ENCODE measurements around the gene PIM3. TPM values are rescaled to one million over a fixed set of nuclear protein-coding genes. Genes with fewer than 3 reads are reported as not detected.

Gene PIM3
- total and polyA plus RNA-seq, 2 of the 8 experiments (the other 6 are each of a cell fraction or from before 2014, with no cell fraction given): 22.6 to 30.0 TPM

DNA sequence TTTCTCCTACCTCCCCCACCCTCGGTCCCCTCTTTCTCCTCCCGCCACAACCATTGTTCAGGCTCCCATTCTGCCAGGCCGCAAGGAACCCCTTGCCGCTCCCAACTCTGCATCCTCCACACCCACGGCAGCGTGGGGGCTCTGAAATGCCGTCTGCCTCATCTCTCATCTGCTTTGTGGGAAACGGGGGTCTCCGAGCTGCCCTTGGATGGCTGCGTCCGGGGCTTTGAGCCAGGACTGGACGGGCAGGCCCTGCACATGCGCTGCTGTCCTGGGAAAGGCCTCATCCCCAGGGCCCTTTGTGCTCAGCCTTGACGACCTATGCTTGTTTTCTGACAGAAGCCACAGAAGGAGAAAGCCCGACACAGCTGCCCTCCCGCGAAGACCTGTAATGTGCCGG, 33.7 kb upstream of the PIM3 start:
- no peaks in the 10 kb centered on the region; a peak in 2 of 8 replicates for H3K36me3 ChIP-seq (ENCODE audit: control insufficient read depth in 2 of 4, insufficient read depth in 4 of 4, low read length in 3 of 4)
- H3K9me3 ChIP-seq (ENCODE audit: insufficient read depth in 2 of 2, low read depth in 1 of 2, low read length in 1 of 2): no peaks in the 10 kb centered on the region
- ChIA-PET CTCF (ENCODE audit: partially characterized antibody) (interaction anchor here (1.0 to 1.6 kb wide), 2 partner anchors 103 to 110 kb away, joined by 3 to 4 read pairs; no protein-coding TSS in a partner anchor), POLR2A (ENCODE audit: partially characterized antibody) (no interaction called here)
- H4K5ac ChIP-seq (ENCODE audit: insufficient read length, low read depth, low read length): no peak overlapping the region
- H2BK5ac ChIP-seq (ENCODE audit: low read depth, low read length): no peak overlapping the region
- no peak overlapping the region for H2BK20ac ChIP-seq (ENCODE audit: low read length)
- DNase-seq (ENCODE audit: low read depth in 1 of 2, low spot score in 2 of 2) (no peak), FAIRE-seq (no peak)
- H2AK5ac ChIP-seq (ENCODE audit: low read depth, low read length): no peak overlapping the region
- peaks cover 0 to 3% (median 0%) of the 10 kb centered on the region in 4 experiments; a peak in 2 of 7 replicates for H3K4me1 ChIP-seq (replicated peaks in 1 of 4; ENCODE audit: control insufficient read depth in 3 of 4, insufficient read depth in 4 of 4, low read length in 3 of 4)
- no peak overlapping the region for H2BK12ac ChIP-seq (ENCODE audit: low read depth, low read length)
- no peak overlapping the region for H3K27ac ChIP-seq (ENCODE audit: low read depth, low read length)
- no peak overlapping the region for H4K91ac ChIP-seq (replicated peaks; ENCODE audit: insufficient read length, low read length)
- no peak overlapping the region; the same call in 1 of the 2 replicates for H4K8ac ChIP-seq (ENCODE audit: extremely low read depth, insufficient read depth, low read length)
- 79% methylated on average over 16 of the region's 18 CpGs; no CpG with 5 or more reads in 1 of the 2 experiments for WGBS, 2 experiments (ENCODE audit: extremely low coverage in 1 of 2, insufficient coverage in 1 of 2, insufficient read length in 1 of 2, insufficient replicate concordance in 2 of 2, low coverage in 1 of 2, low lambda C conversion rate in 2 of 2, missing lambda C conversion rate in 1 of 2)
- TF ChIP-seq SP1 (IDR thresholded peaks at IDR 0.05; ENCODE audit: low read depth, low read length) (no peak), RFX5 (IDR thresholded peaks at IDR 0.05; ENCODE audit: borderline replicate concordance, low read depth, low read length) (no peak), ZNF274 (IDR thresholded peaks at IDR 0.05; ENCODE audit: borderline replicate concordance, extremely low read depth, low read length) (no peak), JUND (IDR thresholded peaks at IDR 0.05; ENCODE audit: low read length) (no peak), TCF12 (IDR thresholded peaks at IDR 0.05; ENCODE audit: low read depth, low read length) (no peak), SIN3A (conservative IDR thresholded peaks at IDR 0.05 in 1 of 2, IDR thresholded peaks at IDR 0.05 in 1 of 2; ENCODE audit: low read depth in 1 of 2, low read length in 2 of 2) (no peak), POU5F1 (IDR thresholded peaks at IDR 0.05; ENCODE audit: low read depth, low read length) (no peak), POLR2AphosphoS5 (IDR thresholded peaks at IDR 0.05; ENCODE audit: low read depth, low read length) (no peak), HDAC6 (IDR thresholded peaks at IDR 0.05; ENCODE audit: low read depth, low read length) (no peak)
- TF ChIP-seq, protein P1, sequence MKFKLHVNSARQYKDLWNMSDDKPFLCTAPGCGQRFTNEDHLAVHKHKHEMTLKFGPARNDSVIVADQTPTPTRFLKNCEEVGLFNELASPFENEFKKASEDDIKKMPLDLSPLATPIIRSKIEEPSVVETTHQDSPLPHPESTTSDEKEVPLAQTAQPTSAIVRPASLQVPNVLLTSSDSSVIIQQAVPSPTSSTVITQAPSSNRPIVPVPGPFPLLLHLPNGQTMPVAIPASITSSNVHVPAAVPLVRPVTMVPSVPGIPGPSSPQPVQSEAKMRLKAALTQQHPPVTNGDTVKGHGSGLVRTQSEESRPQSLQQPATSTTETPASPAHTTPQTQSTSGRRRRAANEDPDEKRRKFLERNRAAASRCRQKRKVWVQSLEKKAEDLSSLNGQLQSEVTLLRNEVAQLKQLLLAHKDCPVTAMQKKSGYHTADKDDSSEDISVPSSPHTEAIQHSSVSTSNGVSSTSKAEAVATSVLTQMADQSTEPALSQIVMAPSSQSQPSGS (IDR thresholded peaks at IDR 0.05; ENCODE audit: low read length): no peak
- TF ChIP-seq, protein P2, sequence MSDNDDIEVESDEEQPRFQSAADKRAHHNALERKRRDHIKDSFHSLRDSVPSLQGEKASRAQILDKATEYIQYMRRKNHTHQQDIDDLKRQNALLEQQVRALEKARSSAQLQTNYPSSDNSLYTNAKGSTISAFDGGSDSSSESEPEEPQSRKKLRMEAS (IDR thresholded peaks at IDR 0.05): no peak
- H3K4ac ChIP-seq (replicated peaks; ENCODE audit: insufficient read length, low read depth, low read length): no peak overlapping the region
- no peak overlapping the region for H3K4me3 ChIP-seq (ENCODE audit: extremely low read depth in 1 of 4, insufficient read depth in 2 of 4, low read depth in 3 of 4, low read length in 4 of 4)
- H4K20me1 ChIP-seq (replicated peaks in 1 of 2; ENCODE audit: control insufficient read depth in 1 of 2, insufficient read depth in 2 of 2, low read length in 2 of 2): peaks cover 2 to 4% of the 10 kb centered on the region in 2 experiments
- no peak overlapping the region for H2AFZ ChIP-seq (ENCODE audit: low read length)
- H3K18ac ChIP-seq (ENCODE audit: extremely low read depth, low read length): no peak overlapping the region
- no peak overlapping the region for H3K14ac ChIP-seq (ENCODE audit: insufficient read length)
- no peak overlapping the region for H2BK120ac ChIP-seq (replicated peaks; ENCODE audit: low read depth, low read length)
- no peak overlapping the region for H3K9ac ChIP-seq (replicated peaks in 1 of 4; ENCODE audit: extremely low read depth in 1 of 4, low read depth in 3 of 4, low read length in 3 of 4)
- no peaks in the 10 kb centered on the region; the same call in 1 of the 2 replicates for H3K79me1 ChIP-seq (ENCODE audit: low read depth, low read length)
- H3K23ac ChIP-seq (ENCODE audit: insufficient read length): no peak overlapping the region
- no peaks in the 10 kb centered on the region for H3K79me2 ChIP-seq (ENCODE audit: control insufficient read depth in 1 of 2, insufficient read depth in 2 of 2, low read length in 2 of 2)
- H3K27me3 ChIP-seq (replicated peaks in 1 of 4; ENCODE audit: control insufficient read depth in 3 of 4, extremely low read depth in 1 of 4, insufficient read depth in 3 of 4, low read length in 3 of 4): peaks cover 0 to 12% (median 10%) of the 10 kb centered on the region in 4 experiments; a peak in 6 of 7 replicates
- H3K56ac ChIP-seq (replicated peaks; ENCODE audit: insufficient read length, low read depth, low read length): no peak overlapping the region
- peaks cover 3% of the 10 kb centered on the region; the same call in 1 of the 2 replicates for H3K23me2 ChIP-seq (ENCODE audit: low read depth, low read length)
- no peak overlapping the region for H3K4me2 ChIP-seq (ENCODE audit: insufficient read depth in 1 of 2, low read depth in 2 of 2, low read length in 2 of 2)
- no peak overlapping the region for H2BK15ac ChIP-seq (ENCODE audit: low read length)

Data from H1 (cell line).